Osteoblast (primary cell): ENCODE data around the gene MARCHF4. TPM values are rescaled to one million over a fixed set of nuclear protein-coding genes. Genes with fewer than 3 reads are reported as not detected.

ENCODE experiments used
- DNase-seq: peaks from one replicate; pipeline ENCODE4 v3.0.0; 2011; ENCODE audit warnings: low spot score, mixed read lengths; ENCODE audit not compliant: insufficient read length; ENCODE audit errors: missing footprints
- H2AFZ ChIP-seq: 2 replicates; pipeline ENCODE4 v1.6.0; 2011; ENCODE audit warnings: mild to moderate bottlenecking, low read length
- H3K27ac ChIP-seq: 2 replicates; pipeline ENCODE4 v1.5.1; 2011; ENCODE audit warnings: mild to moderate bottlenecking, low read depth, low read length, moderate library complexity
- H3K27me3 ChIP-seq: 2 replicates; pipeline ENCODE4 v1.6.0; 2012; ENCODE audit warnings: mild to moderate bottlenecking, control low read depth, inconsistent platforms, low read length, moderate library complexity; ENCODE audit not compliant: insufficient read depth
- H3K36me3 ChIP-seq: 2 replicates; pipeline ENCODE4 v1.5.1; 2011; ENCODE audit warnings: mild to moderate bottlenecking, low read length, control low read depth, moderate library complexity; ENCODE audit not compliant: insufficient read depth
- H3K4me1 ChIP-seq: 2 replicates; pipeline ENCODE4 v1.5.1; 2011; ENCODE audit warnings: mild to moderate bottlenecking, low read length, control low read depth, moderate library complexity; ENCODE audit not compliant: insufficient read depth
- H3K4me2 ChIP-seq: 2 replicates; pipeline ENCODE4 v1.6.0; 2011; ENCODE audit warnings: mild to moderate bottlenecking, low read length; ENCODE audit not compliant: insufficient read depth
- H3K4me3 ChIP-seq: fragments of 200-600 bp; sonication (generic); 3 replicates; pipeline ENCODE4 v1.5.1; 2012; ENCODE audit warnings: mild to moderate bottlenecking, low read length, inconsistent platforms; ENCODE audit not compliant: insufficient read depth
- H3K79me2 ChIP-seq: 2 replicates; pipeline ENCODE4 v1.6.0; 2012; ENCODE audit warnings: mild to moderate bottlenecking, low read length, control low read depth, inconsistent platforms; ENCODE audit not compliant: insufficient read depth
- H3K9me3 ChIP-seq: 2 replicates; pipeline ENCODE4 v1.5.1; 2011; ENCODE audit warnings: low read depth, low read length, control low read depth
- H4K20me1 ChIP-seq: 2 replicates; pipeline ENCODE4 v1.6.0; 2012; ENCODE audit warnings: mild to moderate bottlenecking, low read length, control low read depth; ENCODE audit not compliant: insufficient read depth
- total RNA-seq: library from RNA; depleted of rRNA; stranded (reverse); fragments of >200 nt; gene quantifications from 2 replicates; pipeline ENCODE4 v1.2.3, GENCODE V29; 2012
- TF ChIP-seq, protein P1 (sequence below): IDR thresholded peaks from 2 replicates; pipeline ENCODE4 v1.5.1; 2011; ENCODE audit warnings: mild to moderate bottlenecking, low read depth, low read length, moderate library complexity; ENCODE audit errors: extremely low read depth

The MARCHF4 gene
- total RNA-seq, 1 donor = 0.72 TPM

DNA sequence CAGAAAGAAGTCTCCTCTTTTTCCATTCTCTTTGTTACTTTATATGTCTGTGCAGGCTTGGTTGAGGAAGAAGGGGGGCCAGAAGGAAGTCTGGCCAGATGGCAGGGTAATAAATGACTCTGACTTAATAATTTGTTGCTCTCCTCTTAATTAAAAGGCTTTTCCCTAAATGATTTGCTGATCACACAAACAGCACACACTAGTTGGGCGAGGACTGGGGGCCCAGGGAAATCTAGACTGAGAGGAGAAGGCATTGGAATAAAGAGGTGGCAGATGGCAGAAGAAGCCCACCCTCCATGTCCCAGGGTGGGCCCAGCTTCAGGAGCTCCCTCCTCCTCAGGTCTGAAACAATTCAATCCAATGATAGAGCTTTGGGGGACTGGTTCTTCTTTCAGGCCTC lies 27.3 kb upstream of the MARCHF4 start:
- Histone ChIP-seq H3K36me3 (no peaks in the 10 kb centered on the region), H3K9me3 (no peaks in the 10 kb centered on the region), H3K27ac (no peak overlapping the region), H3K4me3 (no peak overlapping the region), H3K4me2 (no peak overlapping the region), H2AFZ (no peak overlapping the region), H3K4me1 (no peaks in the 10 kb centered on the region), H3K79me2 (no peaks in the 10 kb centered on the region), H4K20me1 (no peaks in the 10 kb centered on the region), H3K27me3 (no peaks in the 10 kb centered on the region)
- TF ChIP-seq, protein P1, sequence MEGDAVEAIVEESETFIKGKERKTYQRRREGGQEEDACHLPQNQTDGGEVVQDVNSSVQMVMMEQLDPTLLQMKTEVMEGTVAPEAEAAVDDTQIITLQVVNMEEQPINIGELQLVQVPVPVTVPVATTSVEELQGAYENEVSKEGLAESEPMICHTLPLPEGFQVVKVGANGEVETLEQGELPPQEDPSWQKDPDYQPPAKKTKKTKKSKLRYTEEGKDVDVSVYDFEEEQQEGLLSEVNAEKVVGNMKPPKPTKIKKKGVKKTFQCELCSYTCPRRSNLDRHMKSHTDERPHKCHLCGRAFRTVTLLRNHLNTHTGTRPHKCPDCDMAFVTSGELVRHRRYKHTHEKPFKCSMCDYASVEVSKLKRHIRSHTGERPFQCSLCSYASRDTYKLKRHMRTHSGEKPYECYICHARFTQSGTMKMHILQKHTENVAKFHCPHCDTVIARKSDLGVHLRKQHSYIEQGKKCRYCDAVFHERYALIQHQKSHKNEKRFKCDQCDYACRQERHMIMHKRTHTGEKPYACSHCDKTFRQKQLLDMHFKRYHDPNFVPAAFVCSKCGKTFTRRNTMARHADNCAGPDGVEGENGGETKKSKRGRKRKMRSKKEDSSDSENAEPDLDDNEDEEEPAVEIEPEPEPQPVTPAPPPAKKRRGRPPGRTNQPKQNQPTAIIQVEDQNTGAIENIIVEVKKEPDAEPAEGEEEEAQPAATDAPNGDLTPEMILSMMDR = no peak
- no peak for DNase-seq

DNA sequence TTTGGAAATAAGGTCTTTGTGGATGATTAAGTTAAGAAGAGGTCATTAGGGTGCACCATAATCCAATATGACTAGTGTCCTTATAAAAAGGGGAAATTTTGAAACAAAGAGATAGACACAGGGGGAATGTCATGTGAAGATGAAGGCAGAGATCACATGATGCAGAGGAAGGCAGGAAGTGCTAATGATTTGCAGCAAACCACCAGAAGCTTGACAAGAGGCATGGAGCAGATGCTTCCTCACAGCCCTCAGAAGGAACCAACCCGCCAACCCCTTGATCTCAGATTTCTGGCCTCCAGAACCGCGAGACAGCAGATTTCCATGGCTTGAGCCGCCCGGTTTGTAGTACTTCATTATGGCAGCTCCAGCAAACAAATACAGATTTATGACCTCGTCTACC lies 22.6 kb upstream of the MARCHF4 start:
- TF ChIP-seq, protein P1 = no peak
- Histone ChIP-seq H3K27ac (no peak overlapping the region), H3K4me1 (peaks cover 3% of the 10 kb centered on the region), H2AFZ (no peak overlapping the region), H3K9me3 (no peaks in the 10 kb centered on the region), H3K36me3 (no peaks in the 10 kb centered on the region), H3K4me3 (no peak overlapping the region), H3K27me3 (no peaks in the 10 kb centered on the region), H3K4me2 (no peak overlapping the region), H4K20me1 (no peaks in the 10 kb centered on the region), H3K79me2 (no peaks in the 10 kb centered on the region)
- no peak for DNase-seq

DNA sequence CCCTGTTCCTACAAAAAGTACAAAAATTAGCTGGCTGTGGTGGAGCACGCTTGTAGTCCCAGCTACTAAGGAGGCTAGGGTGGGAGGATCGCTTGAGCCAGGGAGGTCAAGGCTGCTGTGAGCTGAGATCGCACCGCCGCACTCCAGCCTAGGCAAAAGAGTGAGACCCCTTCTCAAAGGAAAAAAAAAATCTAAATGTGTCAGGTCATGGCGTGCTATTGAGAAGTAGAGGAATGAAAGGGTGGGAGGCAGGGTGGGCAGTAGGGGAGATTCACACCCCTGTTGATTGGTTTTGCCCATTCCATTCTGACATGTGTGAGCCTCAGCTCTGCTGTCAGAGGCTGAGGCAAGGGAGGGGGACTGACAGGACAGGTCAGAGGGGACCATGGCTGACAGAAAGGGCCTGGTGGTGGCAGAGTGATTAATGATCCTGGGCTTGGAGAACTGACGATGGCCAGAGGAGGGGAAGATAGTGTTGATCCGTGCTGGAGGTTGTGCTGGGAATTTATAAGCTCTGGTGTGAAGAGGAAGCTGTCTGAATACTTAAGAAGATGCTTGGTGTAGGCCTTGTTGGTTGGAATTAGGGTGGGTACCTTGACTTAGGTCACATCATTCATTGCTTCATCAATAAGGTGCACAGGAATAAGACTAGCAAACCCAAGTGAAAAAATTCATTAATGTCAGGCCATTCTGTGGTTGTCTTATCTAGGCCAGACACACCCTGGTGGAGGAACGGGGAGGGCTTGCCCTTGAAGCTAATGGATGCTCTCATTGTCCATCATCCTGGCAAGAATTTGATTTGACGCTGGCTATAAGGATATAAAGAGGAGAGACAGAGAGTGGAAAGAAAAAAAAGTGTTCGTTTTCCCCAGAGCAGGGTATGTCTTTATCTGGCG lies 20.9 kb upstream of the MARCHF4 start:
- Histone ChIP-seq H2AFZ (no peak overlapping the region), H3K4me3 (no peak overlapping the region), H3K27ac (no peak overlapping the region), H3K9me3 (no peaks in the 10 kb centered on the region), H4K20me1 (no peaks in the 10 kb centered on the region), H3K4me1 (peaks cover 3% of the 10 kb centered on the region), H3K27me3 (no peaks in the 10 kb centered on the region), H3K4me2 (no peak overlapping the region), H3K36me3 (no peaks in the 10 kb centered on the region), H3K79me2 (no peaks in the 10 kb centered on the region)
- TF ChIP-seq, protein P1 = no peak
- no peak for DNase-seq

DNA sequence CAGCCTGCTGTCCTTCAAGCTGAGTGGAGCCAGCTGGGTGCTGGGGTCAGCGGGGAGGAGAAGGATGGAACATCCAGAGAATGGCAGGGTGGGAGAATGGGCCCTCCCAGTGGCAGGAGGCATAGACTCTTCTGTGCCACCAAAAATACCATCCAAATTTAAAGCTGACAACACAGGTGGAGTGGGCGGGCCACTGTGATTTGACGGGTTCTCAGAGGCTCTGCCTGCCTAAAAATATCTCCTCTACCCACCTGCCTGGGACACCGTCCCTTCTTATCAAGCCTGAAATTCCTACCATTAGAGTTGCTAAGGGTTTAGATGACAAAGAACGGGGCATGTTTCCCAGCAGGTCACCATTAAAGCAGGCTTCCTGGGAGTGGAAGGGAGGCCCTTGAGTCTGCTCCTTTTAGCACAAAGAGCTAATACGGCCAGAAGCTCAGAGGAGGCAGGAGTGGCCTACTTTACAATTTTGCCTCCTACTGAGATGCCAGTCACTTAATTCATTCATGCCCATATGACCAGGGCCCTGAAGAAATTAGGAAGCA lies 19.8 kb upstream of the MARCHF4 start:
- Histone ChIP-seq H3K4me3 (no peak overlapping the region), H3K79me2 (no peaks in the 10 kb centered on the region), H2AFZ (no peak overlapping the region), H3K36me3 (no peaks in the 10 kb centered on the region), H3K9me3 (no peaks in the 10 kb centered on the region), H3K4me1 (peaks cover 3% of the 10 kb centered on the region), H3K27me3 (no peaks in the 10 kb centered on the region), H3K4me2 (no peak overlapping the region), H4K20me1 (no peaks in the 10 kb centered on the region), H3K27ac (no peak overlapping the region)
- TF ChIP-seq, protein P1 = no peak
- DNase-seq = no peak
